HepG2 (cell line): Measurements from ENCODE around the gene CTSW. TPM values are rescaled to one million over a fixed set of nuclear protein-coding genes. Genes with fewer than 3 reads are reported as not detected.

ENCODE experiments used
- BRCA1 ChIP-seq: sonication (generic); formaldehyde crosslinking; IDR thresholded peaks from 2 replicates; pipeline ENCODE4 v1.4.0; 2020; ENCODE audit warnings: missing genetic modification reagents
- CCAR2 ChIP-seq: fragments of 200-400 bp; formaldehyde crosslinking; optimal IDR thresholded peaks from 2 replicates; pipeline ENCODE3; 2018; ENCODE audit warnings: low read depth, mild to moderate bottlenecking, low read length, moderate library complexity
- E2F2 ChIP-seq: sonication (generic); formaldehyde crosslinking; IDR thresholded peaks from 2 replicates; pipeline ENCODE4 v1.4.0; 2020; ENCODE audit warnings: missing genetic modification reagents, borderline replicate concordance
- GATAD1 ChIP-seq: IDR thresholded peaks from 2 replicates; pipeline ENCODE4 v1.6.1; 2016; ENCODE audit warnings: missing genetic modification reagents, missing compliant biosample characterization
- HMG20A ChIP-seq: IDR thresholded peaks from 2 replicates; pipeline ENCODE4 v1.6.1; 2016; ENCODE audit warnings: borderline replicate concordance
- HMG20B ChIP-seq: conservative IDR thresholded peaks from 2 replicates; pipeline ENCODE4 v1.6.1; 2016; ENCODE audit warnings: missing genetic modification reagents, missing compliant biosample characterization
- HNRNPL ChIP-seq: fragments of 200-400 bp; formaldehyde crosslinking; IDR thresholded peaks from 2 replicates; pipeline ENCODE4 v1.6.1; 2017; ENCODE audit warnings: mild to moderate bottlenecking, low read depth, low read length
- HOMEZ ChIP-seq: IDR thresholded peaks from 2 replicates; pipeline ENCODE4 v1.6.1; 2016; ENCODE audit warnings: low read depth
- IKZF4 ChIP-seq: sonication (generic); formaldehyde crosslinking; IDR thresholded peaks from 2 replicates; pipeline ENCODE4 v1.5.1; 2020; ENCODE audit warnings: borderline replicate concordance, mild to moderate bottlenecking, low read depth, missing genetic modification reagents; ENCODE audit errors: not compliant biosample characterization
- KLF12 ChIP-seq: sonication (generic); formaldehyde crosslinking; IDR thresholded peaks from 2 replicates; pipeline ENCODE4 v1.4.0; 2020; ENCODE audit warnings: missing genetic modification reagents, borderline replicate concordance
- MATR3 ChIP-seq: sonication (generic); formaldehyde crosslinking; IDR thresholded peaks from 2 replicates; pipeline ENCODE4 v1.4.0; 2020; ENCODE audit warnings: missing genetic modification reagents
- MBD4 ChIP-seq: IDR thresholded peaks from 2 replicates; pipeline ENCODE4 v1.6.1; 2012; ENCODE audit warnings: low read length, inconsistent platforms, borderline replicate concordance
- MXD4 ChIP-seq: IDR thresholded peaks from 2 replicates; pipeline ENCODE4 v1.6.1; 2016; ENCODE audit warnings: mild to moderate bottlenecking, missing biosample characterization, missing genetic modification reagents
- MZF1 ChIP-seq: sonication (generic); formaldehyde crosslinking; IDR thresholded peaks from 2 replicates; pipeline ENCODE4 v1.8.1; 2023; ENCODE audit warnings: mild to moderate bottlenecking, missing genetic modification reagents, borderline replicate concordance
- RBM22 ChIP-seq: fragments of 200-400 bp; formaldehyde crosslinking; optimal IDR thresholded peaks from 2 replicates; pipeline ENCODE3; 2017; ENCODE audit warnings: mild to moderate bottlenecking, low read length, moderate library complexity
- RCOR2 ChIP-seq: IDR thresholded peaks from 2 replicates; pipeline ENCODE4 v1.6.1; 2016; ENCODE audit warnings: missing biosample characterization, missing genetic modification reagents
- SIN3A ChIP-seq: IDR thresholded peaks from 2 replicates; pipeline ENCODE4 v1.6.1; 2011; ENCODE audit warnings: low read depth, mild to moderate bottlenecking, control low read depth, low read length, borderline replicate concordance
- SNAPC2 ChIP-seq: sonication (generic); formaldehyde crosslinking; IDR thresholded peaks from 2 replicates; pipeline ENCODE4 v1.8.1; 2022; ENCODE audit warnings: mild to moderate bottlenecking, missing genetic modification reagents
- SOX5 ChIP-seq: IDR thresholded peaks from 2 replicates; pipeline ENCODE4 v1.6.1; 2016; ENCODE audit warnings: borderline replicate concordance
- TEAD2 ChIP-seq: sonication (generic); formaldehyde crosslinking; IDR thresholded peaks from 2 replicates; pipeline ENCODE4 v1.9.0; 2021; ENCODE audit warnings: missing genetic modification reagents
- TGIF2 ChIP-seq: IDR thresholded peaks from 2 replicates; pipeline ENCODE4 v1.6.1; 2016; ENCODE audit warnings: control low read depth, missing compliant biosample characterization
- TOE1 ChIP-seq: sonication (generic); formaldehyde crosslinking; IDR thresholded peaks from 2 replicates; pipeline ENCODE4 v1.4.0; 2020; ENCODE audit warnings: mild to moderate bottlenecking, missing genetic modification reagents
- ZKSCAN1 ChIP-seq: fragments of 150-350 bp; IDR thresholded peaks from 2 replicates; pipeline ENCODE4 v1.6.1; 2014; ENCODE audit warnings: low read length
- ZMYM4 ChIP-seq: sonication (generic); formaldehyde crosslinking; IDR thresholded peaks from 2 replicates; pipeline ENCODE4 v1.8.1; 2023; ENCODE audit warnings: mild to moderate bottlenecking, missing genetic modification reagents
- ZNF354B ChIP-seq: sonication (generic); formaldehyde crosslinking; IDR thresholded peaks from 2 replicates; pipeline ENCODE4 v1.8.0; 2022; ENCODE audit warnings: mild to moderate bottlenecking, missing genetic modification reagents
- ZNF766 ChIP-seq: sonication (generic); formaldehyde crosslinking; IDR thresholded peaks from 2 replicates; pipeline ENCODE4 v1.5.0; 2020; ENCODE audit warnings: missing genetic modification reagents, borderline replicate concordance
- ZSCAN31 ChIP-seq: sonication (generic); formaldehyde crosslinking; IDR thresholded peaks from 2 replicates; pipeline ENCODE4 v1.5.0; 2020; ENCODE audit warnings: low read depth, mild to moderate bottlenecking, missing genetic modification reagents
- polyA plus RNA-seq, 8 experiments: library from polyadenylated mRNA; depleted of rRNA in 3 of 8; stranded (reverse) in 7 of 8; unstranded in 1 of 8; fragments of >200 nt; fragmentation: Illumina TruSeq in 4 of 8; extraction: Trizol in 4 of 8; gene quantifications; 2 replicates each; pipeline versions ENCODE4 v1.2.1 to v1.2.3, GENCODE V29; 2011 to 2016; ENCODE audit warnings: low read depth in 4 of 8, missing spikeins in 1 of 8, mixed read lengths in 1 of 8; ENCODE audit not compliant: insufficient read depth in 1 of 8
- total RNA-seq, 5 experiments: library from RNA; depleted of rRNA; stranded (reverse); fragments of >200 nt; fragmentation: Illumina TruSeq; extraction: Trizol; gene quantifications; 2 replicates each; pipeline ENCODE4 v1.2.3, GENCODE V29; 2016; ENCODE audit warnings: low read depth in 1 of 5
- TF ChIP-seq, protein P1 (sequence below): IDR thresholded peaks from 2 replicates; pipeline ENCODE4 v1.6.1; 2016; ENCODE audit warnings: control low read depth

CTSW gene
- total and polyA plus RNA-seq, 2 of the 13 experiments (the other 11 are each of a cell fraction or from before 2014, with no cell fraction given), result 0.09 TPM; not detected in 1

GRCh38 chr11:65900125-65900898 is 20.7 kb downstream of the CTSW start, which contains the start of gene FOSL1 (continued):
- TF ChIP-seq KLF12 (CRISPR knock-in tag) (peak; percentile 64; the same call in 1 of the 2 replicates), IKZF4 (CRISPR knock-in tag) (no peak), ZSCAN31 (peak; percentile 39), BRCA1 (no peak), E2F2 (CRISPR knock-in tag) (no peak), RCOR2 (CRISPR knock-in tag) (no peak), SIN3A (peak; percentile 88; the same call in 1 of the 2 replicates), TOE1 (CRISPR knock-in tag) (no peak), TGIF2 (no peak), SNAPC2 (CRISPR knock-in tag) (no peak), SOX5 (CRISPR knock-in tag) (no peak; the same call in 1 of the 2 replicates), ZNF354B (CRISPR knock-in tag) (no peak), MATR3 (no peak), ZKSCAN1 (no peak), CCAR2 (no peak), ZNF766 (CRISPR knock-in tag) (no peak), MBD4 (no peak), HOMEZ (no peak), GATAD1 (no peak), ZMYM4 (CRISPR knock-in tag) (peak; percentile 27; the same call in 1 of the 2 replicates), HMG20B (CRISPR knock-in tag) (no peak), HMG20A (CRISPR knock-in tag) (no peak), HNRNPL (no peak), RBM22 (no peak), MXD4 (CRISPR knock-in tag) (peak; percentile 65; the same call in 1 of the 2 replicates), TEAD2 (CRISPR knock-in tag) (no peak), MZF1 (CRISPR knock-in tag) (no peak)
- TF ChIP-seq, protein P1, sequence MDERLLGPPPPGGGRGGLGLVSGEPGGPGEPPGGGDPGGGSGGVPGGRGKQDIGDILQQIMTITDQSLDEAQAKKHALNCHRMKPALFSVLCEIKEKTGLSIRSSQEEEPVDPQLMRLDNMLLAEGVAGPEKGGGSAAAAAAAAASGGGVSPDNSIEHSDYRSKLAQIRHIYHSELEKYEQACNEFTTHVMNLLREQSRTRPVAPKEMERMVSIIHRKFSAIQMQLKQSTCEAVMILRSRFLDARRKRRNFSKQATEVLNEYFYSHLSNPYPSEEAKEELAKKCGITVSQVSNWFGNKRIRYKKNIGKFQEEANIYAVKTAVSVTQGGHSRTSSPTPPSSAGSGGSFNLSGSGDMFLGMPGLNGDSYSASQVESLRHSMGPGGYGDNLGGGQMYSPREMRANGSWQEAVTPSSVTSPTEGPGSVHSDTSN (CRISPR knock-in tag), result no peak
